A673 (cell line): ENCODE results near the gene CLSTN2. TPM values are rescaled to one million over a fixed set of nuclear protein-coding genes. Genes with fewer than 3 reads are reported as not detected.

Experiments
- BruUV-seq: library from RNA; stranded (reverse); fragments of 400-500 nt; replicated peaks from 2 replicates; lab custom pipeline; 2021; lab: Mats Ljungman, UMichigan
- CTCF ChIA-PET: fragments of 300-600 bp; sonication (Branson Sonifier 250); formaldehyde crosslinking; loops from one replicate; lab custom pipeline; 2022; ENCODE audit warnings: antibody characterized with exemption; lab: Charles Lee
- POLR2A ChIA-PET: fragments of 300-600 bp; sonication (Branson Sonifier 250); formaldehyde crosslinking; loops from one replicate; lab custom pipeline; 2022; ENCODE audit warnings: antibody characterized with exemption; ENCODE audit not compliant: low non-redundant PET; lab: Charles Lee
- DNase-seq: peaks from one replicate; pipeline ENCODE4 v3.0.0-alpha.2; 2015; ENCODE audit warnings: low spot score
- H3K27ac ChIP-seq: fragments of 200-600 bp; sonication (generic); 2 replicates; pipeline ENCODE4 v1.5.1; 2016; ENCODE audit warnings: mixed run types, low read depth, mild to moderate bottlenecking, mixed read lengths, antibody characterized with exemption, low read length; ENCODE audit not compliant: poor library complexity, severe bottlenecking
- H3K27me3 ChIP-seq: fragments of 200-600 bp; sonication (generic); replicated peaks from 2 replicates; pipeline ENCODE4 v1.6.1; 2017; ENCODE audit warnings: mixed run types, low read depth, mild to moderate bottlenecking, mixed read lengths, antibody characterized with exemption, low read length; ENCODE audit not compliant: insufficient read depth, poor library complexity
- H3K36me3 ChIP-seq: fragments of 200-600 bp; sonication (generic); 2 replicates; pipeline ENCODE4 v1.6.1; 2016; ENCODE audit warnings: mixed run types, mild to moderate bottlenecking, mixed read lengths, antibody characterized with exemption, low read length; ENCODE audit not compliant: insufficient read depth, poor library complexity, severe bottlenecking
- H3K4me1 ChIP-seq: fragments of 200-600 bp; sonication (generic); 2 replicates; pipeline ENCODE4 v1.6.1; 2017; ENCODE audit warnings: mixed run types, mild to moderate bottlenecking, mixed read lengths, antibody characterized with exemption, low read length; ENCODE audit not compliant: insufficient read depth, poor library complexity, severe bottlenecking
- H3K4me3 ChIP-seq: fragments of 200-600 bp; sonication (generic); 2 replicates; pipeline ENCODE4 v1.5.1; 2016; ENCODE audit warnings: low read depth, mixed run types, mild to moderate bottlenecking, mixed read lengths, low read length; ENCODE audit not compliant: poor library complexity, severe bottlenecking
- H3K9me3 ChIP-seq: fragments of 200-600 bp; sonication (generic); 2 replicates; pipeline ENCODE4 v1.6.1; 2016; ENCODE audit warnings: mixed run types, low read depth, mild to moderate bottlenecking, mixed read lengths, antibody characterized with exemption, low read length; ENCODE audit not compliant: poor library complexity, severe bottlenecking
- CTCF ChIP-seq: fragments of 300-800, 200-600 bp; sonication (generic); conservative IDR thresholded peaks from 2 replicates; pipeline ENCODE4 v1.5.1; 2017; ENCODE audit warnings: low read depth, mild to moderate bottlenecking, antibody characterized with exemption, low read length, moderate library complexity, mixed read lengths
- EZH2 ChIP-seq: fragments of 200-600 bp; sonication (generic); IDR thresholded peaks from 2 replicates; pipeline ENCODE4 v1.6.1; 2017; ENCODE audit warnings: borderline replicate concordance, low read depth, mild to moderate bottlenecking, mixed read lengths, antibody characterized with exemption, low read length; ENCODE audit not compliant: poor library complexity, severe bottlenecking
- intact Hi-C: fragments of 100-400 bp; cut with micrococcal nuclease; formaldehyde crosslinking; loops from one replicate; pipeline ENCODE4 v1.10.0; 2022; ENCODE audit not compliant: unreplicated experiment
- total RNA-seq: library from RNA; stranded (reverse); gene quantifications from 2 replicates; pipeline ENCODE4 v1.2.3, GENCODE V29; 2021

The CLSTN2 gene
- total RNA-seq, 1 experiment from 2014 or later = 50.7 TPM

DNA sequence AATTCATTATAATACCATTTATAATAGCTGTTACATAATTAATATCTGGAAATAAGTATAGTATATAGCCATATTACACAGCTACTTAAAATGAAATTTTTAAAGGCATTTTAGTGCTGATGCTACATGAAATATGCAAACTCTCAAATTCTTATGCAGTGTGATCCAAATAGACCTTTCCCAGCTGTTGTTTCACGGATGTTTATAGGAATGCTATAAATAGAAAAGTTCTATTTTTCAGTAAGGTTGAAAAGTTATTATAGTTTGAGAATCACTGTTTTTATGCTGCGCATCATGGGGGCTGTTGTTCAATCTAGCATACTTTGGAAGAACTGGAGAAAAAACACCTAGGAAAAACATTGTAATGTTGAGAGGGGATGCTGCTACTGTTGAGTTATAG lies 595.1 kb downstream of the CLSTN2 start:
- Histone ChIP-seq H3K36me3 (no peaks in the 10 kb centered on the region), H3K27ac (no peak overlapping the region), H3K4me3 (no peak overlapping the region), H3K27me3 (no peaks in the 10 kb centered on the region), H3K4me1 (no peaks in the 10 kb centered on the region), H3K9me3 (no peaks in the 10 kb centered on the region)
- BruUV-seq = no TSS peak
- CTCF ChIA-PET = no interaction called here
- no peak for TF ChIP-seq CTCF
- no peak for TF ChIP-seq EZH2
- DNase-seq = no peak
- intact Hi-C loops = no loop called here
- POLR2A ChIA-PET = no interaction called here

DNA sequence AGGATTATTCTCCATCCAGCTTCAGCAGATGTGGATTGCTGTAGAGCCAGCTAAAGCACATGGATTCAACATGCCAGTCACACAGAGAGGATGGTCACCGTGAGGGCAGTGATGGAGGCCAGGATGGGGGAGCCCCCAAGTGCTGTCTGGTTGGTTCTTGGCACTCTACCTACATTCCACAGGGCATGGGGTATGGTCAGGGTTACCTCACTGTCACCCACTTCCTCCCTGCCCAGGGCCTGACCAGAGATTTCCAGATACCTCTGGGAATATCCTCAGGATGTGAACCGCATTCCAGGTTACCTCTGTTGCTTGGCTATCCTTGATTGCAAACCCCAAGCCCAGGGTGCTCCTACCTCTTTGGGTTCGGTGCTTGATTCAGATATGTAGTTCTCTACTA lies 595.6 kb downstream of the CLSTN2 start:
- no peak for DNase-seq
- H3K4me1 ChIP-seq = no peaks in the 10 kb centered on the region
- H3K4me3 ChIP-seq = no peak overlapping the region
- H3K27me3 ChIP-seq = no peaks in the 10 kb centered on the region
- TF ChIP-seq EZH2 (no peak), CTCF (no peak)
- H3K36me3 ChIP-seq = no peaks in the 10 kb centered on the region
- CTCF ChIA-PET = no interaction called here
- POLR2A ChIA-PET = no interaction called here
- H3K9me3 ChIP-seq = no peaks in the 10 kb centered on the region
- no peak overlapping the region for H3K27ac ChIP-seq
- intact Hi-C loops = no loop called here
- BruUV-seq = no TSS peak

- Histone ChIP-seq H3K27me3 (no peaks in the 10 kb centered on the region), H3K9me3 (no peaks in the 10 kb centered on the region), H3K36me3 (no peaks in the 10 kb centered on the region), H3K4me3 (no peak overlapping the region), H3K27ac (no peak overlapping the region), H3K4me1 (no peaks in the 10 kb centered on the region)
- TF ChIP-seq EZH2 (no peak), CTCF (no peak)
- ChIA-PET CTCF (no interaction called here), POLR2A (no interaction called here)
- no TSS peak for BruUV-seq
- intact Hi-C loops = no loop called here
- no peak for DNase-seq
These were observed 597.9 kb downstream of the CLSTN2 start for GRCh38 chr3:140532793-140533330.
